Measurements from ENCODE around the gene TMEM255A.

The TMEM255A gene

DNA sequence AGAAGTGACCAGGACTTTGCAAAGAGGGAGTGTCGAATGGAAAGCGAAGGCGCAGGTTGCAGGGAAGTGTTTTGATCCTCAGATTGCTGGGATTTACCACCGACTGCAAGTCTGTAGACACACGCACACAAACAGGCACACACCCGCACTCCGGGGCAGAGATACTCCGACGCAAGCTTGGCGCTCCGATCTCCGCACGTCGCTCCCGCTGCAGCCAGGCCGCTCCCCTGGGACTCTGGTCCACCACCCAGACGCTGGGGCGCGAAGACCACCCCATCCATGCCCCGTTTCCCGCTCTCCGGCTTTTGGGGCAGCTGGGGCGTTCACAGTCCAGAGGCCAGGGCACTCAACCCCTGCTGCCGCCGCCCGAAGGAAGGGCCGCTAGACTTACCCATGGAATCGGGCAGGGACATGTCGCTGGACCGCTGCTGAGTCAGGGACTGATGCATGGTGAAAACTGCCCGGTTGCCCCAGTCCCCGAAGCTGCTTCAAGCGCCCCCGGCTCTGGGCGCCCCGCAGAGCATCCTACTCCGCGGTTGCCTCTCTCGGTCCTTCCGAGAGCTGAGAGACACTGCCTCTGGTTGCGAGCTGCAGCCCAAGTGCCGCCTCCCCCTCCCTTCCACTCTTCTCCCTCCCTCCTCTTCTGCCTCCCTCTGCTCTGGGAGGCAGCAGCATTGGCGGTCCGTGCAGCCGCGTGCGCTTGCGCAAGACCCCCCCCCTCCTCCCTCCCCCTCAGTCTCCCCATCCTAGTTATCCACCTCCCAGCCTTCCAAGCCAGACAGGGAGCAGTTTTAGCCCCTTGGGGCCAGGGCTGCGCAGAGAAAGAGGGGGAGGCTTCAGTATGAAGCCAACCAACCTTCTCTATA lies at the start of gene TMEM255A:
TSS of gene TMEM255A (minus strand) at position 601 of the 866 bp plus-strand sequence. CDS start at position 449, 152 bp downstream.
- no peak for DNase-seq (ENCODE audit: low read depth)

DNA sequence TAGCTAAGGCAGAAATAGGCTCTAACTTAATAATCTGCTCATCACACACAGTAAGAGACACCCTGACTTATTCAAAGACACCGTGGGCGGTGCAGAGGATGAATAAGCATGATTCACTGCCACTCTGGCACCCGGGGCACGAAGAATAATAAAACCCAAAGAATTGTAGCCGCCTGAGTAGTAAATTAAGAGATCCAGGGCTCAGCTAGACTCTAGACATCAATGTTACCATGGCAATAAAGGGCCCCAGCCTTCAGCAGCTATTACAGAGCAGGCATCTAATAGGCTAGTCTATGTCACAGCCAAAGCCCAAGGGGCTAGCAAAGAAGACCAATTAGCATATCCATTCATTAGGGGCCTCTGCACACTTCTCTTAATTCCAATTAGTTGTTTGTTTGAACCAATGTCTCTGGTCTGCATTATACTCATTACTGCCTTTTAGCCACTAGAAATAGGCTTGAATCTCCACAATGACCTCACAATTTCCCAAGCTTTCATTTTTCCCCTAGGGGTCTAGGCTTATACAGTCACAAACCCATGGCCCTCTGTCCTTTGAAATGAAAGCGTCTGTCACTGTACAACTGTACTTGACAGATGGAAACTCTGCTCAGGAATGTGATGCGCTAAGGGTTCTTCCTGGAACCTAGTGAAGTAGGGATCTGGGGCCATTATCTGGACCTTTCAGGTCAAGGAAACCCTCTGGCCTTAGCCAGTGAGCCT lies 47.6 kb upstream of the TMEM255A start:
- no peak for DNase-seq (ENCODE audit: low read depth)

DNA sequence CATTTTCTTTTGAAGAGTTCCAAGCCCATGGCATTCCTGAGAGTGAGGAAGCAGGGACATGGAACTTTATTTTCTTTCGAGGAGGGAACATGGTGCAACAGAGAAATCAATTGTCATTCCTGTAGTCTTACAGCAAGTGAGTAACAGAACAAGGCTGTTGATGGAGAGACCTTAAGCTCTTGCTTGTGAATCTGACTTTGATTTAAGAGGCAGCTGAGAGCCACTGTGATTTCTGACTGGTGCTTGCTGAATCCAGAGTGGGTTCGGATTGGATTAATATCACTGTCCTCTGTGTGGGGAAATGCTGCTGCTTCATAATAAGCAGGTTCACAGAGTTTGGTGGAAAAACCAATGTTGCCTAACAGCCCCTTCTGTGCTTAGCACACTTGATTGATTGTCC lies 45.9 kb upstream of the TMEM255A start:
- no peak for DNase-seq (ENCODE audit: low read depth)

DNA sequence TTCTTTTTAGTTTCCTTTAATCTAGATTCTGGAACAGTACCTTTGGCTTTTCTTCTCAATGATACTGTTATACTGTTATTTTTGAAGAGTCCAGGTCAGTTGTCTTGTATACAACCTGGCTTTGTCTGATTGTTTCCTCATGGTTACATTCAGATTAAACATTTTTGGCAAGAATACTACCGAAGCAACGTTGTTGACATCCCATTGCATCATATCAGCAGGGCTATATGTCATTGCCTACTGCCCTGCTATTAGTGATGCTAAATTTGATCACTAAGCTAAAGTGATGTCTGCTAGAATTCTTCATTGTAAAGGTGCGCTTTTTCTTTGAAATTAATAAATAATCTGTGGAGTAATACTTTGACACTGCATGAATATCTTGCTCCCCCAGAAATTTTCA lies 44.8 kb upstream of the TMEM255A start:
- DNase-seq (ENCODE audit: low read depth), result no peak

DNA sequence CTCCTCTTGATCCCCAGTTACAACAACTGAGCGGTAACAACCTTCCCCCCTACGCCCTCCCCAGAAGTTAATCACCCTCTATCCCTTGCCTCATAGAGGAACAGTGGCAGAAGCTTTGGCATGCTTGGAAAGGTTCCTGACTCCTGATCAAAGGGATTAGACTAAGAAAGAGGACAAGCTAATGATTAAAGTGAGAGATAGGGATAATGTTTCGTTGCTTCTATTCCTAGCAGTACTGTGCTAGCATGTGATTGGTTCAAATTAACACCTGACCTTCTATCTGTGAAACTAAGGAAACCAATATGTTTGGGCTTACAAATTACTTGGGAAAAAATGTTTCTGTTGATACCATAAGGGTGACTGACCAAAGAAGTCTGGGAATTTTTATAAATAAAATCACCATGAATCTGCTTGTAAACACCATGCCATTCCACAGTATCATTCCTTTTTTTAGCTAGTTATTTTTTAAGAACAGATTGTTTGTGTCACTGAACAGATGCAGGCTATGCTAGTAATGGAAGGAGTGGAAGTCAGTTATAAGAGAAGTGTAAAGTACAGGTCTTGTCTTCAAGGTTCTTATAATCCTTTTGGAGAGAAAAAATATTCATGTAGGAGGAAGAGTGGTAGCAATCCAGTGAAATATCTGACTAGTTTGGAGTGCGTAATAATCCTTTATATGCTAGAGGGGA lies 39.3 kb upstream of the TMEM255A start:
- no peak for DNase-seq (ENCODE audit: low read depth)

DNA sequence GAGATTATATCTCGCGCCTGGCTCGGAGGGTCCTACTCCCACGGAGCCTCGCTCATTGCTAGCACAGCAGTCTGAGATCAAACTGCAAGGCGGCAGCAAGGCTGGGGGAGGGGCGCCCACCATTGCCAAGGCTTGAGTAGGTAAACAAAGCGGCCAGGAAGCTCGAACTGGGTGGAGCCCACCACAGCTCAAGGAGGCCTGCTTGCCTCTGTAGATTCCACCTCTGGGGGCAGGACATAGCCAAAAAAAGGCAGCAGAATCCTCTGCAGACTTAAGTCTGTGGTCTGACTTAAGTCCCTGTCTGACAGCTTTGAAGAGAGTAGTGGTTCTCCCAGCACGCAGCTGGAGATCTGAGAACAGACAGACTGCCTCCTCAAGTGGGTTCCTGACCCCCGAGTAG lies 33.3 kb upstream of the TMEM255A start:
- peak; percentile 11 for DNase-seq (ENCODE audit: low read depth)

DNA sequence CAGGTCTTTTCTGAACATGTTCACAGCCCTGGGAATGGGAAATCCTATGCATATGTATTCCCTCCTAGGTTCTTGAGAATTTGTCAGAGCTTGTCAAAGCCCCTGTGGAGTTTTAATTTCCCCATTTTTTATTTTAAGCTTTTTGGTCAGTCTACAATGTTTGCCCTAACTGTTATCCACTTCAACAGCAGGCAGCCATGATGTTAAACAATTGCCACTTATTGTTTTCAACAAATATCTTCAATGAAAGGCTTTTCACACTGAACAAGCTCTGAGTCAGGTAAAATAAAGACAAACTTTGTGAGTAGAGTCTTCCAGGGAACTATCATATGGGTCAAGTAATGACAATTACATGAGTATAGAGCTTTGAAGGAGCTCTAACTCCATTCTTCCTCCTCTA lies 25.6 kb upstream of the TMEM255A start:
- no peak for DNase-seq (ENCODE audit: low read depth)

DNA sequence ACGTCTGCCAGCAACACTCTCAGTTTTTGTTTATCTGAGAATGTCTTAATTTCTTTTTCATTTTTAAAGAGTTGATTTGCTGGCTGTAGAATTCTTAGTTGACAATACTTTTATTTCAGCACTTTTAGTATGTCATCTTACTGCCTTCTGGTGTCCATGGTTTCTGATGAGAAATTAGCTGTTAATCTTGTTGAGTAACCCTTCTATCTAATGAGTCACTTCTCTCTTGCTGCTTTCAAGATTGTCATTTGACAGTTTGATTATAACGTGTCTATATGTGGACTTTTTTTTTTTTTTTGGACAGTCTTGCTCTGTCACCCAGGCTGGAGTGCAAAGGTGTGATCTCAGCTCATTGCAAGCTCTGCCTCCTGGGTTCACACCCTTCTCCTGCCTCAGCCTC lies 24.0 kb upstream of the TMEM255A start:
- no peak for DNase-seq (ENCODE audit: low read depth)

DNA sequence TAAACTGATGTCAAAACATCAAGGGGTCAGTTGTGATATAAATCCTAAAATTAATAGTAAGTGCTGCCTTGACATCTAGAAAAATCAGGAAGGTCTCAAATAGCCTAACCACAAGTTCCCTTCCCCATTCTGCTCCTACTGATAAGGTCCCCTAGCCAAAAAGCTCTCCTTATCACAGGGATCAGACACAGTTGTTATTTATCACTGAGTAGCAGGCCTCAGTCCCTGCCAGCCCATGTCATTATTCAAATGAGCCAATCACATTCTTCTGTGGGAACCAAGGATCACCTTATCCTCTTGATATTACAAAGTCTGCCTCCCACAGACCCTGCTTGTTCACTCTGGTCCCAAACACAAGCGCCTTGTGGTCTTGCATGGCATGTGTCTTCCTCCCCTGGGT lies 23.3 kb upstream of the TMEM255A start:
- peak; percentile 84 for DNase-seq (ENCODE audit: low read depth)

DNA sequence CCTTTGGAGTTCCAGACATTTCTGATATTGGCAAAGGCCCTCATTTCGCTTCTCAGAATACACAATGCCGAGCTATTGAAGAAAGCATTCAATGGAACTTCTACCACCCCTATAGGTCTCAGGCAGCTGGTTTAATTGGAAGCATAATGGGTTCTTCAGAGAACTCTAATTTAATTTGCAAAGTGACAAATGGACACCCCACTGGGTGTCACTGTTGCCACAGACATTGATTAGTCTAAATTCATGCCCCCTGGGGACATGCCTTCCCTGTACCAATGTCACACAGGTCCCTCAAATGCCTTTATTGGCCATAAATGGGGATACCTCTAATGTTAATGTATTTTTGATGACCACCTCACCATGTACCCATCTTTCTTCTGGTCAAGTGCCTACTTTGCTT lies 22.9 kb upstream of the TMEM255A start:
- no peak for DNase-seq (ENCODE audit: low read depth)

DNA sequence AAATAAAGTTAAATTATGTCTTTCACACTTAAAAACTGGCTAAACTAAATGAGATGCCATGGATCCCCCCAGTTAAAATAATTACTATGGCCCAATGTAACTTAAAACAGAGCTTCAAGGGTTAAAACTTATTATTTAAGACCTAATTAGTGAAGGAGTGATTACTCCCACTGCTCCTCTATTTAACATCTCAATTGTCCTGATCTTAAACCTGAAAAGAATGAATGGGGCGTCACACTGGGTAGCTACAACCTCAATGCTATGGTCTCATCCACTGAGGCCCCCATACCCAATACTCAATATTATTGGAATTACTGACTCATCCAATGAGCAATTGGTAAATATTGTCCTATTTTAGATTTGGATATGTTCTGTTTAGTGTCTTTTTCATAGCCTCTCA lies 21.1 kb upstream of the TMEM255A start:
- no peak for DNase-seq (ENCODE audit: low read depth)

DNA sequence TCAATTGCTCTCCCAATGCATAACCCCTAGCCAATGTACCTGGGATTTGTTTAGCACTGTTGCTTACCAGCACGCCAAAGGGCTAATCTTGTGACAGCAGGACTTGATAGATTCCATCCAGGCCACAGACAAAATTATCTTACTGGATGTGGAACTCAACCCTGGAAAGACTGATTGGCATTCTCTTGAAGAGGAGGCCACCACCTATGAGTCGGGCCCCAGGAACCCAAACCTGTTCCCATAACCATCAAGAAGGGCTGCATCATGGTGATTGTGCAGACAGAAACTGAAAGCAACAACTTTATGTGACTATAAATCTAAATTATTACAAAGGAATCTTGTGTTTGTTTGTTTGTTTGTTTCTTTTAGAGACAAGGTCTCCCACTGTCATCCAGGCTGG lies 19.9 kb upstream of the TMEM255A start:
- DNase-seq (ENCODE audit: low read depth), result no peak

DNA sequence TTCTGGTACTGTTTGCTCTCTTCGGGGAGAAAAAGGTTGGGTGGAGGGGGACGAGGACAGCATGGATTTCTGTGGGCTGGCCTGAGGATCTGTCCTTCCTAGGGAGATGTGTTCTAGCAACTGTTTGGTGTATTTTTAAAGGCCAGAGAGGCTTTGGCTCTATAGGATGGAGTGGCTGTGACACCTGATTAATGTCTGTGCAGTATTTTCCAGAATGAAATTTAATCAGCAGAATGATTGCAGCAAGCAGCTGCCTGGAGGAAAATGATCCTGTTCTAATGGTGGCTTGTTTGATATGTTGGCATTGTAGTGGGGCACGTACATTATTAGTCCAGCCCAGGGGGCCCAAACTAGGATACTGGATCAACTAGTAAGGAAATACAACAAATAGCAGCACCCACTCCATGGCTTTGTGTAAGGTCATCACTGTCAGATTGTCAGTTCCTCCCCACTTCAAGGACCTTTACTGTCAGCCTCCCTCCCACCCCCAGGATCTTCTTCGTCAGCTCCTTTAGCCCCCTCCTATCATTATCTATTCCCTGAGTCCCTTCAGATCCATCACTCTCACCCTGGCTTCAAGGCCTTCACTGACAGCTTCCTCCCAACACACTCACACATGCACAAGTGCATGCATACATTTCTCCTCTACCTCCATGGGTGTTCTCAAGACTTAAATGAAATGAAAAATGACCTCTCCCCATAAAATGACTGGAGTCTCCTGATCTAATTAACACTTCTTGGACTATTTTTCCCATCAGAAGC lies 10.4 kb upstream of the TMEM255A start:
- DNase-seq (ENCODE audit: low read depth), result no peak

DNA sequence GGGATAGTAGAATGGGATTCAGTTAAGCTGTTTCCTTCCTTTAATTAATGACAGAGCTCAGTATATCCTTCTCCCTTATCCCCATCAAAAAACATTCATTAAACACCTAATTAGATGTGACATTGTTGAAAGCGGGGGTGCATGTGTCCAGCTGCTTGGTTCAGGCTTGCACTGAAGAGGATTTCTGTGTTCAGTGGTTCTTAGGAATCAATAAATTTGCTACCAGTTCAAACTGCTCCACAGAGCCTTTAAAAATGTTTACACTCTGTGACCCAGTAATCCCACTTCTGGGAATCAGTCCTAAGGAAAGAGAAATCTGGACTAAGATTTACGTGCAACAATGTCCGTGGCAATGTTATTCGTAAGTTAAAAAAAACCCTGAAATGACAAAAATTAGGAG lies 7.2 kb upstream of the TMEM255A start:
- DNase-seq (ENCODE audit: low read depth), result no peak

DNA sequence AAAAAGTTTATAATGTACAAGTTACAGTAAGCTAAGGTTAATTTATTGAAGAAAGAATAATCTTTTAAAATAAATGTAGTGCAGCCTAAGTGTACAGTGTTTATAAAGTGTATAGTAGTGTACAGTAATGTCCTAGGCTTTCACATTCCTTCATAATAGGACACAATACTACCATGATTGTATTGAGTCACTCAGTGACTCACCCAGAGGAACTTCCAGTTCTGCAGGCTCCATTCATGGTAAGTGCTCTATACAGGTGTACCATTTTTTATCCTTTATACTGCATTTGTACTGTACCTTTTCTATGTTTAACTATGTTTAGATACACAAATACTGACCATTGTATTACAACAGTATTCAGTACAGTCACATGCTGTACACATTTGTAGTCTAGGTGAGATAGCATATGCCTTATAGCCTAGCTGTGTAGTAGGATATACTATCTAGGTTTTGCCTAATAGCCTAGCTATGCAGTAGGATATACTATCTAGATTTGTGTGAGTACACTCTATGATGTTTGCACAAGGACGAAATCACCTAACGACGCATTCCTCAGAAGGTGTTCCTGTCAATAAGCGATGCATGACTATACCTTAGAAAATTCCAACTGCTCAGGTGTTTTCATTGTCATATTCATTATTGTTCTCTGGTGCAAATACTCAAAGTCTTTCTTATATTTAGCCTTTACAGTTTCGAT lies 5.5 kb upstream of the TMEM255A start:
- no peak for DNase-seq (ENCODE audit: low read depth)

DNA sequence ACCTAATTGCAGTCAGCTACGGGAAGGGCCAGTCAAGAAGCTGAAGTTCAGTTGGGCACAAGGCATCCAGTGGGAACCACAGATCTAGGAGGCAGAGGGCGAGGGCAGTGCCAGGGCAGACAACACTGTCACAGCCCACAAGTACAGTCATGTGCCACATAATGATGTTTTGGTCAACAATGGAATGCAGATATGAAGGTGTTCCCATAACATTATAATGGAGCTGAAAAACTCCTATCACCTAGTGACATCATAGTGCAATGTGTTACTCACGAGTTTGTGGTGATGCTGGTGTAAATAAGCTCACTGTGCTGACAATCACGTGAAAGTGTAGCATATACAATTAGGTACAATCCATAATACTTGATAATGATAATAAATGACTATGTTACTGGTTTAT lies 4.5 kb upstream of the TMEM255A start:
- DNase-seq (ENCODE audit: low read depth), result no peak

DNA sequence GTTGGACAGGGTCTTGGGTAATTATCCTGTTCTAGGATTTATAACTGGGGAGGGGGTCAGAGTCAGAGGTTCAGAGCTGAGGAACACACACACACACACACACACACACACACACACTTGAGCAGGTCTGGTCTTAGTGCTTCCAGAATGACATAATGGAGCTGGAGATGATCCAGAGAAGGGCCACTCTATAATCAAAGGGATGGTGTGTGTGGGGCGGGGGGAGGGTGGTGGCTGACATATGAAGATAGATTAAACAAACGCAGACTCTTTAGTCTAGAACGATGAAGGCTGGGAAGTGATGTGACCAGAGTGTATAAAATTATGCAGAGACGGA lies 434 bp upstream of the TMEM255A start:
- DNase-seq (ENCODE audit: low read depth), result no peak

DNA sequence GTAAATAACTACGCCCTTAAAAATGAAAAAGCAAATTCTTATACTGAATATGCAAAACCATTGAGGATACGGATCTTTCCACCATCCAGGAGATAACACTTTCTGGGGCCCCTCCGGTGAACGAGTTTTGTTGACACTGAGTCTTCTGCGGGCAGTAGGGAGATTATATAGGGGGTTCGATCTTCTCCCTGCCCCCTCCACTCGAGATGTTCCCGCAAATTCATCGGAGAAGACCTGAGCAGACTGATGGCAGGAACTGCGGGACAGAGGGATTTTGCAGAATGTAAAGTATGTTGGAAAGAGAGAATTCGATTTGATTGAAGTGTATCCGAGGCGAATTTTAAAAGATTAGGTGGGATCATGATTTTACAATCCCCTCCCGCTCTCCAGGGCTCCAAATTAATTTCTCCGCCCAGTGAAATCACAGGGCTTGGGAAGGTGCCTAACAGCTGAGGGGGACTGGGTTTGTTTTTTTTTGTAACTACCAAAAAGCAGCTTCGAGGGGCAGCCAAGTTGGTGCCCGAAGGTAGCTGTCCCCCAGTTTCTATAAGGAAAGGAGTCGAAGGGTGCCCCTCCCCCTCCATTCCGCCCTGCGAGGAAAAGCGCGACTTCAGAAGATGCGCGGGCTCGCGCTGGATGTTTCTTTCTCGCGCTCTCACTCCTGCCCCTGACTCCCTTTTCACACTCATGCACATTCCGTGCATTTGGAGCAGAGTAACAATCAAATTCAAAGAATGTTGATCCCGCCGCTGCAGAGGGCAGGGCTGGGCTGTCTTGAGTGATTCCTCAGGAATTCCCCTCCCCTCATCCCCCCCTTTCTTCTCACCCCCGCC lies 1.2 kb downstream of the TMEM255A start:
- no peak for DNase-seq (ENCODE audit: low read depth)

DNA sequence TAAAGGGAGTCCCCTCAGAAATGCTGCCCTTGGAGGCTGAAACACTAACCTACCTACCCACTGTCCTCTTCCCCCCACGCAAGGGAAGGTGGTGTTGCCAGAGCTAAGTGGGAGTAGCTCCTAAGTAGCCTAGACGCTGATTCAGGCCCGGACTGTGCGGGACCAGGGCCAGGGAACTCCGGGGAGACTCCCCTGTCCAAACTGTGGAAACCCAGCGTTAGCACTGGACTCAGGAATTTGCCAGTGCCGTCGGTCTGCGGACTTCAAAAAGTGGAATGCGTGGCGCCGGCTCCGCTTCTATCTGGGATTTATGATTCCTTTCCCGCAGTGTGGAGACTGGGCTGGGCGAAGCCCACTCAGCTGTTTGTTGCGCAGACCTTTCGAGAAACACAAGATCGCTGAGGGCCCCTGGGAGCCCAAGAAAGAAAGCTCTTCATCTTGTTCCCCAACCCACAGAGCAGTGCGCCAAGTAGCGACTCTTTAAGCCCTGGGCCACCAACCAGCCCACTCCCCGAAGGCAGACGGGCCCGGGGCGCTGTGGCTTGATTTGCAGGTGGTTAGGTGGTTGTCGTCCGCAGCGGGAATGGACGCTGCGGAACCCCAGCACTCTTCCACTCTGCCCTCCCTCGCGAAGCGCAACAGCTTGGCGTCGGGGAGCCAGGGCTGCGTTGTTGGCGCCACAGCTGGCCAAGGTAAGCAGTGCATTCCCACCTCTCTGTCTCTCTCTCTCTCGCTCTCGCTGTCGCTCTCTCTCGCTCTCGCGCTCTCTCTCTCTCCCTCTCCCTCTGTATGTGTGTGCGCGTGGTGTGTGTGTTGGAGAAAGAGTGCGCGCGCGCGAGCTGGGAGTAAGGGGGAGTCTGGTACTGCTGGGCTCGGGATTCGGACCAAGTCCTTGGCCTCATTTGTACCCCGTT lies 2.0 kb downstream of the TMEM255A start:
- DNase-seq (ENCODE audit: low read depth), result no peak

DNA sequence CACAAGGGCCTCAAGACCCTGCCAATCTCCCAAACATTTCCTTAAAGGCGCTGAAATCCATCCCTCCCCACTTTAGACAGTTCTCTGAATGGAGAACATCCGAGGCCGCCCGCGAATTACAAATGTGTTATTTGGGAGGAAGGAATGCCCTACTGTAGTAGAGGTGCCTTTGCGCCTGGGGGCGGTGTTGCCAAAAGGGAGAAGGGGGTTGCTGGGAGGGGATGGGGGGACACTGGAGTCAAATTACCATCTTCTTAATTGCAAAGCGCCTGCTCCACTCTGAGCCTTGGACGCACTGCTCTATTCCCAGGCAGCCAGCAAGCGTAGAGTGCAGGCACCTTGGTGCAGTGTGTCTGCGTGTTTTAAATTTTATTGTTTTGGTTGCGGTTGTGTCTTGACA lies 2.7 kb downstream of the TMEM255A start:
- no peak for DNase-seq (ENCODE audit: low read depth)
